ENCODE results near the gene ELANE.

- TF ChIP-seq EZH2 (IDR thresholded peaks at IDR 0.05; ENCODE audit: borderline replicate concordance, low read length): no peak
- no peak for TF ChIP-seq CTCF (IDR thresholded peaks at IDR 0.05; ENCODE audit: low read length)
These were observed 11.4 kb upstream of the ELANE start, which contains the start of gene PRTN3 for GRCh38 chr19:840519-841206.
